Effector memory CD8-positive, alpha-beta T cell (primary cell): ENCODE results near the gene CREB5.

Experiments used
- ATAC-seq: fragments of 150-1000 bp; cut with Tn5 transposase; replicated peaks from 2 replicates; pipeline ENCODE4 v1.10.0; 2021; ENCODE audit warnings: mild to moderate bottlenecking, moderate library complexity
- DNase-seq, 3 experiments: peaks; one replicate each; pipeline ENCODE4 v3.0.0; 2021
- H3K27ac Mint-ChIP-seq, 2 donors: one replicate each; pipeline ENCODE4 v1.8.0; 2022; ENCODE audit warnings: mild to moderate bottlenecking in 2 of 2, mixed read lengths in 2 of 2, moderate library complexity in 2 of 2
- H3K27me3 Mint-ChIP-seq, 2 donors: one replicate each; pipeline ENCODE4 v1.8.0; 2022; ENCODE audit warnings: mixed read lengths in 2 of 2
- H3K36me3 Mint-ChIP-seq: one replicate; pipeline ENCODE4 v1.8.0; 2022; ENCODE audit warnings: mild to moderate bottlenecking, moderate library complexity, mixed read lengths; ENCODE audit not compliant: insufficient read depth
- H3K4me1 Mint-ChIP-seq, 2 donors: one replicate each; pipeline ENCODE4 v1.8.0; 2022; ENCODE audit warnings: low read depth in 2 of 2, mixed read lengths in 2 of 2
- H3K4me3 Mint-ChIP-seq, 2 donors: one replicate each; pipeline ENCODE4 v1.8.0; 2022; ENCODE audit warnings: mild to moderate bottlenecking in 2 of 2, mixed read lengths in 2 of 2, moderate library complexity in 2 of 2
- H3K9me3 Mint-ChIP-seq, 2 donors: one replicate each; pipeline ENCODE4 v1.8.0; 2022; ENCODE audit warnings: mixed read lengths in 2 of 2

The CREB5 gene

GRCh38 chr7:28787106-28787505 lies 374.8 kb downstream of the CREB5 start:
- H3K36me3 Mint-ChIP-seq, result no peaks in the 10 kb centered on the region
- no peaks in the 10 kb centered on the region for H3K4me1 Mint-ChIP-seq
- no peak overlapping the region for H3K27ac Mint-ChIP-seq
- peaks cover 0 to 7% of the 10 kb centered on the region in 2 donors for H3K27me3 Mint-ChIP-seq
- DNase-seq (no peak), ATAC-seq (no peak)
- no peak overlapping the region for H3K4me3 Mint-ChIP-seq
- H3K9me3 Mint-ChIP-seq, result no peaks in the 10 kb centered on the region

GRCh38 chr7:28790467-28790866 lies 378.1 kb downstream of the CREB5 start:
- no peak for ATAC-seq
- H3K27me3 Mint-ChIP-seq, result peaks cover 18 to 20% of the 10 kb centered on the region in 2 donors

DNA sequence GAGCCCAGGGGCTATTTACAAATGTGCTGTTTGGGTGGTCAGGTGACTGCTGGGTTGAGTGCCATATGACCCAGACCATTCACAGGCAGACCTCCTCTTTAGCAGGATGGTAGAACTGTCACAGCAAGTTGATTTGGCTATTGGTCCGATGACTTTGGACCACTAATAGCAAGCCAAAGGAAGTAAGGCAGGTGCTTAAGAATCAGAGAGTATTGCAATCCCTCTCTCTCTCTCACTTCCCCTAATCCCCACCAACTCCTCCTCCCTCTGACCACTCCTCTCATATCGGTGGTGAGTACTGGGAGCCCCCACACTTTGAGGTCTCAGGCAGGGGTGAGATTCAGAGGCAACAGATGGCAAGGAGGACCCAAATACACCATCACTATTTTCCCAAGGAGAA lies 380.5 kb downstream of the CREB5 start:
- DNase-seq, result no peak
- no peaks in the 10 kb centered on the region for H3K9me3 Mint-ChIP-seq
- H3K27ac Mint-ChIP-seq, result no peak overlapping the region
- ATAC-seq, result no peak
- H3K36me3 Mint-ChIP-seq, result no peaks in the 10 kb centered on the region
- H3K4me3 Mint-ChIP-seq, result no peak overlapping the region
- H3K27me3 Mint-ChIP-seq, result peaks cover 19 to 20% of the 10 kb centered on the region in 2 donors
- H3K4me1 Mint-ChIP-seq, result no peaks in the 10 kb centered on the region

More at GRCh38 chr7:28790467-28790866, 378.1 kb downstream of the CREB5 start:
- H3K36me3 Mint-ChIP-seq, result no peaks in the 10 kb centered on the region
- no peaks in the 10 kb centered on the region for H3K4me1 Mint-ChIP-seq
- DNase-seq, result no peak
- no peaks in the 10 kb centered on the region for H3K9me3 Mint-ChIP-seq
- no peak overlapping the region for H3K4me3 Mint-ChIP-seq
- H3K27ac Mint-ChIP-seq, result no peak overlapping the region

- Mint-ChIP-seq H3K4me3 (no peak overlapping the region), H3K27ac (no peak overlapping the region), H3K36me3 (no peaks in the 10 kb centered on the region), H3K27me3 (peaks cover 20 to 24% of the 10 kb centered on the region in 2 donors), H3K4me1 (no peaks in the 10 kb centered on the region), H3K9me3 (no peaks in the 10 kb centered on the region)
- no peak for ATAC-seq
- no peak for DNase-seq
Measured at GRCh38 chr7:28793381-28794085, 381.2 kb downstream of the CREB5 start.

DNA sequence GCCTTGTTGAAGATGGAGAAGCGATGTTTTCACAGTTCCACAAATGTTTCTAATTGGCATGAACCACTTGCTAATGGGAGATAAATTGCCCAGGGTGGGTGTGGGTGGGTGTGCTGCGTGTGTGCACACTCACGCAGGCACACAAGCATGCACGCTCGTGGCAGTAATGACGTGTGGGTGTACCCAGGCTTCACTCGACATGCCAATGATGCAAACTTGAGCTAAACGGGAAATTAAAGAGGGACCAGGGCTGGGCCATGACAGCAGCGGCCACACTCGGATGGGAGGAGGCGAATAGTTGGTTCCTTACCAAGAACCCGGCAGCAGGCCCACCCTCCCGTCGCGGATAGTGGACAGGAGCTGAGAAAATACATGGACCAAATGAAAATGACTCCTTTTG lies 386.0 kb downstream of the CREB5 start:
- ATAC-seq (no peak), DNase-seq (no peak)
- Mint-ChIP-seq H3K9me3 (no peaks in the 10 kb centered on the region), H3K36me3 (no peaks in the 10 kb centered on the region), H3K27ac (no peak overlapping the region), H3K4me3 (no peak overlapping the region), H3K4me1 (no peaks in the 10 kb centered on the region), H3K27me3 (peaks cover 13 to 24% of the 10 kb centered on the region in 2 donors)

GRCh38 chr7:28799619-28800018 lies 387.3 kb downstream of the CREB5 start:
- Mint-ChIP-seq H3K36me3 (no peaks in the 10 kb centered on the region), H3K27ac (no peak overlapping the region), H3K9me3 (peaks cover 0 to 6% of the 10 kb centered on the region in 2 donors), H3K4me1 (no peaks in the 10 kb centered on the region), H3K4me3 (no peak overlapping the region), H3K27me3 (peaks cover 16 to 28% of the 10 kb centered on the region in 2 donors)
- DNase-seq (no peak), ATAC-seq (no peak)

GRCh38 chr7:28800150-28800549 lies 387.8 kb downstream of the CREB5 start:
- no peak overlapping the region for H3K27ac Mint-ChIP-seq
- H3K4me3 Mint-ChIP-seq, result no peak overlapping the region
- peaks cover 0 to 10% of the 10 kb centered on the region in 2 donors for H3K9me3 Mint-ChIP-seq
- H3K4me1 Mint-ChIP-seq, result no peaks in the 10 kb centered on the region
- DNase-seq (no peak), ATAC-seq (no peak)
- H3K36me3 Mint-ChIP-seq, result no peaks in the 10 kb centered on the region
- H3K27me3 Mint-ChIP-seq, result peaks cover 15 to 28% of the 10 kb centered on the region in 2 donors

- no peak for ATAC-seq
Measured at GRCh38 chr7:28802450-28802849, 390.1 kb downstream of the CREB5 start.

DNA sequence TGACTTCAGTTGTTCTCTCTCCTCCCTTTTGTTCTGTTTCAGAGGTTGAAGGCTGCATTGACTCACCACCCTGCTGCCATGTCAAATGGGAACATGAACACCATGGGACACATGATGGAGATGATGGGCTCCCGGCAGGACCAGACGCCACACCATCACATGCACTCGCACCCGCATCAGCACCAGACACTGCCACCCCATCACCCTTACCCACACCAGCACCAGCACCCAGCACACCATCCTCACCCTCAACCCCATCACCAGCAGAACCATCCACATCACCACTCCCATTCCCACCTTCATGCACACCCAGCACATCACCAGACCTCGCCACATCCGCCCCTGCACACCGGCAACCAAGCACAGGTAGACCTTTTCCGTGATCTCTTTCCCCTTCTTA lies 391.8 kb downstream of the CREB5 start:
- Mint-ChIP-seq H3K4me3 (no peak overlapping the region), H3K36me3 (no peaks in the 10 kb centered on the region), H3K4me1 (no peaks in the 10 kb centered on the region), H3K9me3 (peaks cover 0 to 10% of the 10 kb centered on the region in 2 donors), H3K27me3 (peaks cover 14 to 26% of the 10 kb centered on the region in 2 donors), H3K27ac (no peak overlapping the region)
- no peak for DNase-seq
- ATAC-seq, result no peak

More at GRCh38 chr7:28802450-28802849, 390.1 kb downstream of the CREB5 start:
- Mint-ChIP-seq H3K4me1 (no peaks in the 10 kb centered on the region), H3K4me3 (no peak overlapping the region), H3K27ac (no peak overlapping the region), H3K27me3 (peaks cover 14 to 26% of the 10 kb centered on the region in 2 donors), H3K9me3 (peaks cover 0 to 10% of the 10 kb centered on the region in 2 donors), H3K36me3 (no peaks in the 10 kb centered on the region)
- DNase-seq, result no peak

GRCh38 chr7:28804990-28805389 lies 392.7 kb downstream of the CREB5 start:
- no peak overlapping the region for H3K27ac Mint-ChIP-seq
- H3K4me3 Mint-ChIP-seq, result no peak overlapping the region
- H3K9me3 Mint-ChIP-seq, result peaks cover 0 to 10% of the 10 kb centered on the region in 2 donors
- ATAC-seq (no peak), DNase-seq (no peak)
- peaks cover 14 to 23% of the 10 kb centered on the region in 2 donors for H3K27me3 Mint-ChIP-seq
- H3K4me1 Mint-ChIP-seq, result no peaks in the 10 kb centered on the region
- H3K36me3 Mint-ChIP-seq, result no peaks in the 10 kb centered on the region

DNA sequence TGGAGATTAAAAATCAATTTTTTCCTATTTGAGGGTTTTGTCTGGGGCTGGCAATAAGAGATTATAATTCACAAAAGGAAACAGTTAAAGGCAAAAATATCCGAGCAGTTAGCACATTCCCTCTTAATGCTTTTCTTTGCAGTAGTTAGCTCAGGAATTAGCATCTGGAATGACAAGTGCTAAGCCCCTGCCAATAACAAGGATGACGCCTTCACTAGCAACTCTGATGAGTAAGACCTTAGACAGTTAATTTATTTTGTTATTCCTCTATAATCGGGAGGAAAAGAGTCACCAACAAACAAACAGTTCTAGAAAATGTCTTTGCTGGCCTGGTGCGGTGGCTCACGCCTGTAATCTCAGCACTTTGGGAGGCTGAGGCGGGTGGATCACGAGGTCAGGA lies 394.5 kb downstream of the CREB5 start:
- no peak for ATAC-seq

GRCh38 chr7:28807396-28807994 lies 395.2 kb downstream of the CREB5 start:
- Mint-ChIP-seq H3K4me3 (no peak overlapping the region), H3K27ac (no peak overlapping the region), H3K27me3 (peaks cover 14 to 19% of the 10 kb centered on the region in 2 donors), H3K36me3 (no peaks in the 10 kb centered on the region), H3K9me3 (peaks cover 0 to 10% of the 10 kb centered on the region in 2 donors), H3K4me1 (no peaks in the 10 kb centered on the region)
- DNase-seq, result no peak
- no peak for ATAC-seq

More for the DNA sequence above, 394.5 kb downstream of the CREB5 start:
- no peak overlapping the region for H3K27ac Mint-ChIP-seq
- peaks cover 14 to 19% of the 10 kb centered on the region in 2 donors for H3K27me3 Mint-ChIP-seq
- no peak overlapping the region for H3K4me3 Mint-ChIP-seq
- H3K36me3 Mint-ChIP-seq, result no peaks in the 10 kb centered on the region
- DNase-seq, result no peak
- peaks cover 0 to 10% of the 10 kb centered on the region in 2 donors for H3K9me3 Mint-ChIP-seq
- no peaks in the 10 kb centered on the region for H3K4me1 Mint-ChIP-seq

- DNase-seq (no peak), ATAC-seq (no peak)
- H3K9me3 Mint-ChIP-seq, result peaks cover 0 to 10% of the 10 kb centered on the region in 2 donors
- no peaks in the 10 kb centered on the region for H3K4me1 Mint-ChIP-seq
- H3K27ac Mint-ChIP-seq, result no peak overlapping the region
- H3K36me3 Mint-ChIP-seq, result no peaks in the 10 kb centered on the region
- peaks cover 11 to 19% of the 10 kb centered on the region in 2 donors for H3K27me3 Mint-ChIP-seq
- H3K4me3 Mint-ChIP-seq, result no peak overlapping the region
Measured at GRCh38 chr7:28808796-28809533, 396.6 kb downstream of the CREB5 start.
